HG03196 (cell line): ENCODE measurements around the gene GLCCI1.

Source experiments
- ATAC-seq: cut with Tn5 transposase; IDR thresholded peaks from one replicate; pipeline ENCODE4 v1.9.1; 2021; ENCODE audit not compliant: unreplicated experiment

GLCCI1 gene

GRCh38 chr7:8126601-8127167 is 158.1 kb downstream of the GLCCI1 start:
- no peak for ATAC-seq

GRCh38 chr7:8128449-8129317 is 160.1 kb downstream of the GLCCI1 start:
- ATAC-seq: no peak

- ATAC-seq: no peak
Observed at GRCh38 chr7:8129318-8129659, 160.7 kb downstream of the GLCCI1 start.

GRCh38 chr7:8130663-8131062 is 162.1 kb downstream of the GLCCI1 start:
- ATAC-seq: no peak

- ATAC-seq: peak; percentile 41
Observed at GRCh38 chr7:8131694-8132605, 163.4 kb downstream of the GLCCI1 start.

GRCh38 chr7:8133188-8133848 is 164.7 kb downstream of the GLCCI1 start:
- ATAC-seq: peak; percentile 36

- ATAC-seq: peak; percentile 63
Observed at GRCh38 chr7:8134089-8134733, 165.6 kb downstream of the GLCCI1 start.

GRCh38 chr7:8135417-8135816 is 166.8 kb downstream of the GLCCI1 start:
- no peak for ATAC-seq

- ATAC-seq: no peak
Observed at GRCh38 chr7:8136051-8136730, 167.6 kb downstream of the GLCCI1 start.
